Measurements from ENCODE around the gene GRM3. TPM values are rescaled to one million over a fixed set of nuclear protein-coding genes. Genes with fewer than 3 reads are reported as not detected.

Gene GRM3
- total RNA-seq, 1 donor = not detected

DNA sequence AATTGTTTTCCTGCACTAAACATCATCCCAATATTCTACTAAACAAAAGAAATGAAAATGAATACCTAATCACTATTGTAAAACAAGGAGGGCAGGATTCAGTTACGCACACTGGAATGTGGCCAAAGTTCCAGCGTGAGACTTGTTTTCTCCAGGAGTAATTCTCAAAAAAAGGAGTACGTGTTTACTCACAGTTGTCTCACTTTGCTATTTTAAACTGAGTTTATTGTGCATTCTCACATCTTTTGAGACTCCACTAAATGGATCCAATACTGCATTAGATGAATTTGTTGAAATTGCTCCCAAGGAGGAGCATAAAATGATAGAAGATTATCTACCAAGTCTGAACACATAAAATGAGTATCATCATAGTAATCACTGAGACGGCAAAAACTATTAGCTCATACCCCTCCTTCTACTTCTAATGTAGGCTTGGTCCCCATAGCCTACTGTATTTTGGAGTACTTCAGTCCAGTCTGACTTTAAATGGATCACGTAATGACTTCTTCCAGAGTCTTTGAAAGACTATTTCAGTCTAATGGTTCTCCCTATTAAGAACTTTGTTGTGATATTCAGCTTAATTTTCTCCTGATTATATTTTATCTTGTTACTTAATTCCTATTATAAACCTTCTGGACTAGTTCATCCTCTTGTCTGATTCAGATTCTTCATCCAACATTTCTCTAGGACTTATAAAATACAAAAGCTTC lies 3.8 kb downstream of the GRM3 start:
- no peak overlapping the region for H3K27ac ChIP-seq (ENCODE audit: low read depth, low read length)
- H3K9me3 ChIP-seq (ENCODE audit: low read depth, low read length) = no peaks in the 10 kb centered on the region
- H3K36me3 ChIP-seq (ENCODE audit: insufficient read depth, low read length) = no peaks in the 10 kb centered on the region
- H3K4me2 ChIP-seq (ENCODE audit: insufficient read depth, low read length) = no peak overlapping the region
- no peaks in the 10 kb centered on the region for H3K27me3 ChIP-seq (ENCODE audit: insufficient read depth, low read length)
- no peak overlapping the region for H2AFZ ChIP-seq (ENCODE audit: low read length)
- no peak overlapping the region for H3K4me3 ChIP-seq (ENCODE audit: insufficient read depth, low read length)
- no peaks in the 10 kb centered on the region for H3K4me1 ChIP-seq (ENCODE audit: insufficient read depth, low read length)
- TF ChIP-seq, protein P1, sequence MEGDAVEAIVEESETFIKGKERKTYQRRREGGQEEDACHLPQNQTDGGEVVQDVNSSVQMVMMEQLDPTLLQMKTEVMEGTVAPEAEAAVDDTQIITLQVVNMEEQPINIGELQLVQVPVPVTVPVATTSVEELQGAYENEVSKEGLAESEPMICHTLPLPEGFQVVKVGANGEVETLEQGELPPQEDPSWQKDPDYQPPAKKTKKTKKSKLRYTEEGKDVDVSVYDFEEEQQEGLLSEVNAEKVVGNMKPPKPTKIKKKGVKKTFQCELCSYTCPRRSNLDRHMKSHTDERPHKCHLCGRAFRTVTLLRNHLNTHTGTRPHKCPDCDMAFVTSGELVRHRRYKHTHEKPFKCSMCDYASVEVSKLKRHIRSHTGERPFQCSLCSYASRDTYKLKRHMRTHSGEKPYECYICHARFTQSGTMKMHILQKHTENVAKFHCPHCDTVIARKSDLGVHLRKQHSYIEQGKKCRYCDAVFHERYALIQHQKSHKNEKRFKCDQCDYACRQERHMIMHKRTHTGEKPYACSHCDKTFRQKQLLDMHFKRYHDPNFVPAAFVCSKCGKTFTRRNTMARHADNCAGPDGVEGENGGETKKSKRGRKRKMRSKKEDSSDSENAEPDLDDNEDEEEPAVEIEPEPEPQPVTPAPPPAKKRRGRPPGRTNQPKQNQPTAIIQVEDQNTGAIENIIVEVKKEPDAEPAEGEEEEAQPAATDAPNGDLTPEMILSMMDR (IDR thresholded peaks at IDR 0.05; ENCODE audit: extremely low read depth, low read depth, low read length) = no peak
- no peaks in the 10 kb centered on the region for H4K20me1 ChIP-seq (ENCODE audit: insufficient read depth, low read length)
- DNase-seq (ENCODE audit: insufficient read length, low spot score, missing footprints) = no peak
- H3K79me2 ChIP-seq (ENCODE audit: insufficient read depth, low read length) = no peaks in the 10 kb centered on the region

DNA sequence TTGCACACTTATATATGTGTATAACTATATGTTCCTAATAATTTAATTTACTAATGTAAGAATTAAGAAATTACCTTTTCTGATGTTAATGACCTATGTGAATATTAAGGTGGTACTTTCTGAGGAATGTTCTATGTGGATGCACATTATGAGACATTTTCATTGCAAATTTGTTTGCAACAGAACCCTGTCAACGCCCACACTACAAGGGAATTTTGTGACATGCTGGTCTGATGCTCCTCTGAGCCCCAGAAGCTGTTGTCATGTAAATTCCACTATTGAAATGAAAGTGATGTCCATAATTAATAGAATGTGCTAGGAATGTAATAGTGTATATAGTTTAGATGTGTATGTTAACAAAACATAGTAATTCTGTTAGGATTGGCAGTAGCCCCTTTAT lies 4.5 kb downstream of the GRM3 start:
- DNase-seq (ENCODE audit: insufficient read length, low spot score, missing footprints) = no peak
- no peak overlapping the region for H3K4me2 ChIP-seq (ENCODE audit: insufficient read depth, low read length)
- H2AFZ ChIP-seq (ENCODE audit: low read length) = no peak overlapping the region
- H3K27me3 ChIP-seq (ENCODE audit: insufficient read depth, low read length) = no peaks in the 10 kb centered on the region
- H3K27ac ChIP-seq (ENCODE audit: low read depth, low read length) = no peak overlapping the region
- no peaks in the 10 kb centered on the region for H3K9me3 ChIP-seq (ENCODE audit: low read depth, low read length)
- H4K20me1 ChIP-seq (ENCODE audit: insufficient read depth, low read length) = no peaks in the 10 kb centered on the region
- no peaks in the 10 kb centered on the region for H3K4me1 ChIP-seq (ENCODE audit: insufficient read depth, low read length)
- no peak overlapping the region for H3K4me3 ChIP-seq (ENCODE audit: insufficient read depth, low read length)
- H3K36me3 ChIP-seq (ENCODE audit: insufficient read depth, low read length) = no peaks in the 10 kb centered on the region
- TF ChIP-seq, protein P1 (IDR thresholded peaks at IDR 0.05; ENCODE audit: extremely low read depth, low read depth, low read length) = no peak
- H3K79me2 ChIP-seq (ENCODE audit: insufficient read depth, low read length) = no peaks in the 10 kb centered on the region

DNA sequence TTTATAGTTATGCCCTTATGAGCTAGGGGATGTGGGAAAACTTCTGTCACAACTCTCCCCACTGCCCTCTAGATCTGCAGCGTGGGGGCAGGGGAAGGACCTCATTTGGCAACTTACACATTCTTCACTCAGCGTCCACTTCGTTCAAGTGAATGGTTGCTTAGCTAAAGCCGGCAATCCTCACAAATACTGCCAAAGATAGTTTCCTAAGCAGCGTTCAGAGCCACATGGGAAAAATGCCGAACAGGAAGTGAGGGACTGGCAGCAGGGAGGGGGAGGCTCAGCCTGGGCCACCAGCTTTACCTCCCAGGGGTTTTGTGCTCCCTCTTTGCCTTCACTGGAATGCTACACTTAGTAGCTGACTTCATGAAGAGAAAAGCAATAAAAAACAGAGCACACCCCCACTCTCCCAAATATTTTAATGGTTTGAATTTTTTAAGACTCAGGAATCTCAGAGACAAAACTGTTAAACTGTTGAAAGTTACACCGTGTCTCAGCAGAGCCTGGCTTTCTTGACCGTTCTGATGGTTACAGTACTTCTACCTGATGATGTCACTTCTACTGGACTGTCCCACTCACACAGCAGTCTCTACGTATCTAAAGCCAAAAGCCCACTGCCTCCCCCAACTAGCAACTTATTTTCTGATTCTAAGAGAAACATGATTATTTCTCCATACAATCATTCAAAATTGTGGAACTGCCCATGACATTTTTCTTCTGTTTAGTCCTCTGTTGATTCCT lies 10.4 kb downstream of the GRM3 start:
- DNase-seq (ENCODE audit: insufficient read length, low spot score, missing footprints) = no peak
- Histone ChIP-seq H3K27ac (ENCODE audit: low read depth, low read length) (no peak overlapping the region), H4K20me1 (ENCODE audit: insufficient read depth, low read length) (no peaks in the 10 kb centered on the region), H3K4me3 (ENCODE audit: insufficient read depth, low read length) (no peak overlapping the region), H3K4me2 (ENCODE audit: insufficient read depth, low read length) (no peak overlapping the region), H3K36me3 (ENCODE audit: insufficient read depth, low read length) (no peaks in the 10 kb centered on the region), H3K4me1 (ENCODE audit: insufficient read depth, low read length) (no peaks in the 10 kb centered on the region), H3K79me2 (ENCODE audit: insufficient read depth, low read length) (no peaks in the 10 kb centered on the region), H3K27me3 (ENCODE audit: insufficient read depth, low read length) (no peaks in the 10 kb centered on the region), H2AFZ (ENCODE audit: low read length) (no peak overlapping the region), H3K9me3 (ENCODE audit: low read depth, low read length) (peaks cover 5% of the 10 kb centered on the region)
- TF ChIP-seq, protein P1 (IDR thresholded peaks at IDR 0.05; ENCODE audit: extremely low read depth, low read depth, low read length) = no peak

DNA sequence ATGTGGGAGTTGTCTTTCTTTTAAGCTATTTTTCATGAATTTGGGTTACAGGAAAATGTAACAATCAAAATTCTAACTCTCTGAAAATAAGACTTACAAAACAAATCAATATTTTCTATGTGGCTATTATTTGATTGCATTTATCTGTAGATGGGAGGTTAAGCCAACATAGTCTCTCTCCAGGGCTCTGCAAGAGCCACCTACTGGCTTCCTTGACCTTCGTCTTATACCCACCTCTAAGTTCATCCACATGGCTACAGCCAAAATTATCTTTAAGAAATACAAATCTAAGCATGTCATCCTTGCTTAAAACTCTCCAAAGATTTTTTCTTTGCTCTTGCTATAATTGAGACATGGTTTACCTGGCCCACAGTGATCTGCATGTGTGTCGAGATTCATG lies 14.2 kb downstream of the GRM3 start:
- DNase-seq (ENCODE audit: insufficient read length, low spot score, missing footprints) = no peak
- Histone ChIP-seq H3K36me3 (ENCODE audit: insufficient read depth, low read length) (no peaks in the 10 kb centered on the region), H3K27me3 (ENCODE audit: insufficient read depth, low read length) (no peaks in the 10 kb centered on the region), H3K9me3 (ENCODE audit: low read depth, low read length) (peaks cover 5% of the 10 kb centered on the region), H3K4me2 (ENCODE audit: insufficient read depth, low read length) (no peak overlapping the region), H3K4me3 (ENCODE audit: insufficient read depth, low read length) (no peak overlapping the region), H3K27ac (ENCODE audit: low read depth, low read length) (no peak overlapping the region), H3K4me1 (ENCODE audit: insufficient read depth, low read length) (no peaks in the 10 kb centered on the region), H3K79me2 (ENCODE audit: insufficient read depth, low read length) (no peaks in the 10 kb centered on the region), H4K20me1 (ENCODE audit: insufficient read depth, low read length) (no peaks in the 10 kb centered on the region), H2AFZ (ENCODE audit: low read length) (no peak overlapping the region)
- TF ChIP-seq, protein P1 (IDR thresholded peaks at IDR 0.05; ENCODE audit: extremely low read depth, low read depth, low read length) = no peak

Measured in osteoblast (primary cell).